H9 (cell line): ENCODE measurements around the gene SDK2. TPM values are rescaled to one million over a fixed set of nuclear protein-coding genes. Genes with fewer than 3 reads are reported as not detected.

ENCODE experiments used
- DNase-seq: peaks from one replicate; pipeline ENCODE4 v3.0.0-alpha.2; 2017
- H2AFZ ChIP-seq: one replicate; pipeline ENCODE4 v1.6.1; 2013; ENCODE audit warnings: mild to moderate bottlenecking, low read length, control low read depth, moderate library complexity
- H2AK5ac ChIP-seq: 2 replicates; pipeline ENCODE4 v1.6.1; 2013; ENCODE audit warnings: low read length, control low read depth, mixed read lengths; ENCODE audit not compliant: insufficient read length
- H2BK120ac ChIP-seq: one replicate; pipeline ENCODE4 v1.6.1; 2013; ENCODE audit warnings: low read depth, mild to moderate bottlenecking, low read length, control low read depth, inconsistent platforms; ENCODE audit not compliant: poor library complexity, severe bottlenecking
- H2BK12ac ChIP-seq: 2 replicates; pipeline ENCODE4 v1.6.1; 2013; ENCODE audit warnings: low read length, control low read depth, mixed read lengths, low read depth; ENCODE audit not compliant: insufficient read length
- H2BK15ac ChIP-seq: 2 replicates; pipeline ENCODE4 v1.6.1; 2013; ENCODE audit warnings: low read depth, low read length, control low read depth
- H2BK20ac ChIP-seq: one replicate; pipeline ENCODE4 v1.6.1; 2013; ENCODE audit warnings: low read depth, mild to moderate bottlenecking, low read length, control low read depth, inconsistent platforms; ENCODE audit not compliant: poor library complexity, severe bottlenecking
- H2BK5ac ChIP-seq: 2 replicates; pipeline ENCODE4 v1.6.1; 2013; ENCODE audit warnings: low read length, control low read depth, mixed read lengths; ENCODE audit not compliant: insufficient read length
- H3K14ac ChIP-seq: 2 replicates; pipeline ENCODE4 v1.6.1; 2013; ENCODE audit warnings: low read length, control low read depth; ENCODE audit not compliant: insufficient read depth
- H3K18ac ChIP-seq: 2 replicates; pipeline ENCODE4 v1.6.1; 2013; ENCODE audit warnings: low read depth, mild to moderate bottlenecking, mixed read lengths, low read length, control low read depth; ENCODE audit not compliant: insufficient read length
- H3K23ac ChIP-seq: 2 replicates; pipeline ENCODE4 v1.6.1; 2013; ENCODE audit warnings: low read length, control low read depth, mixed read lengths, low read depth; ENCODE audit not compliant: insufficient read length
- H3K23me2 ChIP-seq: 2 replicates; pipeline ENCODE4 v1.6.1; 2013; ENCODE audit warnings: low read depth, mild to moderate bottlenecking, mixed read lengths, low read length, control low read depth; ENCODE audit not compliant: insufficient read length, poor library complexity, severe bottlenecking
- H3K27ac ChIP-seq: 2 replicates; pipeline ENCODE4 v1.5.1; 2013; ENCODE audit warnings: low read length, control low read depth, mixed read lengths, low read depth; ENCODE audit not compliant: insufficient read length
- H3K27me3 ChIP-seq: 2 replicates; pipeline ENCODE4 v1.6.1; 2013; ENCODE audit warnings: low read length, control low read depth, inconsistent platforms; ENCODE audit not compliant: insufficient read depth
- H3K4ac ChIP-seq: 2 replicates; pipeline ENCODE4 v1.6.1; 2013; ENCODE audit warnings: low read depth, mild to moderate bottlenecking, control low read depth, inconsistent platforms, low read length, moderate library complexity
- H3K4me1 ChIP-seq: 2 replicates; pipeline ENCODE4 v1.6.1; 2013; ENCODE audit warnings: low read length, control low read depth, inconsistent platforms; ENCODE audit not compliant: insufficient read depth
- H3K4me2 ChIP-seq: 2 replicates; pipeline ENCODE4 v1.6.1; 2013; ENCODE audit warnings: low read length, control low read depth, mixed read lengths; ENCODE audit not compliant: insufficient read length, insufficient read depth
- H3K56ac ChIP-seq: 2 replicates; pipeline ENCODE4 v1.6.1; 2013; ENCODE audit warnings: low read depth, mild to moderate bottlenecking, mixed read lengths, low read length, control low read depth; ENCODE audit not compliant: insufficient read length
- H3K79me1 ChIP-seq: 2 replicates; pipeline ENCODE4 v1.6.1; 2013; ENCODE audit warnings: low read depth, mild to moderate bottlenecking, moderate library complexity, low read length, control low read depth, inconsistent platforms; ENCODE audit not compliant: insufficient read depth, poor library complexity, severe bottlenecking
- H3K79me2 ChIP-seq: 2 replicates; pipeline ENCODE4 v1.6.1; 2013; ENCODE audit warnings: low read length, control low read depth, inconsistent platforms; ENCODE audit not compliant: insufficient read depth
- H3K9ac ChIP-seq: 2 replicates; pipeline ENCODE4 v1.6.1; 2013; ENCODE audit warnings: low read length, control low read depth, mixed read lengths; ENCODE audit not compliant: insufficient read length; ENCODE audit errors: extremely low read depth
- H3K9me3 ChIP-seq: one replicate; pipeline ENCODE4 v1.6.1; 2013; ENCODE audit warnings: low read depth, low read length, inconsistent platforms; ENCODE audit not compliant: control insufficient read depth
- H3T11ph ChIP-seq: one replicate; pipeline ENCODE4 v1.6.1; 2013; ENCODE audit warnings: mild to moderate bottlenecking, low read length, control low read depth, inconsistent platforms
- H4K20me1 ChIP-seq: one replicate; pipeline ENCODE4 v1.6.1; 2013; ENCODE audit not compliant: control insufficient read depth, insufficient read length, insufficient read depth
- H4K5ac ChIP-seq: 2 replicates; pipeline ENCODE4 v1.6.1; 2013; ENCODE audit warnings: low read depth, mild to moderate bottlenecking, mixed read lengths, low read length, control low read depth; ENCODE audit not compliant: insufficient read length
- H4K8ac ChIP-seq: replicated peaks from 2 replicates; pipeline ENCODE4 v1.6.1; 2013; ENCODE audit warnings: low read length, control low read depth, mixed read lengths, low read depth; ENCODE audit not compliant: insufficient read length
- H4K91ac ChIP-seq: 2 replicates; pipeline ENCODE4 v1.6.1; 2013; ENCODE audit warnings: low read depth, mild to moderate bottlenecking, moderate library complexity, mixed read lengths, low read length, control low read depth; ENCODE audit not compliant: insufficient read length
- H3K27ac Mint-ChIP-seq, 3 experiments: 2 replicates in 2 of 3; 3 replicates in 1 of 3; pipeline ENCODE4 v1.8.0; 2020 to 2021; ENCODE audit warnings: mixed read lengths in 3 of 3, mild to moderate bottlenecking in 1 of 3, moderate library complexity in 1 of 3
- H3K27me3 Mint-ChIP-seq: 2 replicates; pipeline ENCODE4 v1.8.0; 2021; ENCODE audit warnings: low read depth, mild to moderate bottlenecking, moderate library complexity, mixed read lengths
- H3K36me3 Mint-ChIP-seq, 3 experiments: 2 replicates in 2 of 3; 3 replicates in 1 of 3; pipeline ENCODE4 v1.8.0; 2020 to 2021; ENCODE audit warnings: low read depth in 3 of 3, mixed read lengths in 3 of 3; ENCODE audit not compliant: insufficient read depth in 1 of 3
- H3K4me1 Mint-ChIP-seq, 2 experiments: 2 replicates each; pipeline ENCODE4 v1.8.0; 2020; ENCODE audit warnings: mixed read lengths in 2 of 2
- H3K4me3 Mint-ChIP-seq, 2 experiments: 2 replicates in 1 of 2; 3 replicates in 1 of 2; pipeline ENCODE4 v1.8.0; 2020 to 2021; ENCODE audit warnings: mild to moderate bottlenecking in 2 of 2, mixed read lengths in 2 of 2, moderate library complexity in 1 of 2
- H3K9me3 Mint-ChIP-seq, 2 experiments: 2 replicates in 1 of 2; 3 replicates in 1 of 2; pipeline ENCODE4 v1.8.0; 2020; ENCODE audit warnings: mild to moderate bottlenecking in 2 of 2, mixed read lengths in 2 of 2, moderate library complexity in 1 of 2
- WGBS: extraction: QIAGEN DNeasy Blood & Tissue Kit; methylation state at CpG from one replicate; pipeline ENCODE4 v1.1.7; 2013; ENCODE audit warnings: missing lambda C conversion rate, low lambda C conversion rate, mixed read lengths; ENCODE audit not compliant: insufficient read length; ENCODE audit errors: extremely low coverage; 5-methylcytosine and 5-hydroxymethylcytosine counted together
- total RNA-seq: library from RNA; stranded (reverse); gene quantifications from 2 replicates; pipeline ENCODE4 v1.2.1, GENCODE V29; 2021
- TF ChIP-seq, protein P1 (sequence below): fragments of 200-600 bp; sonication (generic); conservative IDR thresholded peaks from 3 replicates; pipeline ENCODE4 v1.8.0; 2021; ENCODE audit warnings: antibody characterized with exemption, mild to moderate bottlenecking

SDK2 gene
- total RNA-seq, 1 experiment from 2014 or later, result 9.1 TPM

DNA sequence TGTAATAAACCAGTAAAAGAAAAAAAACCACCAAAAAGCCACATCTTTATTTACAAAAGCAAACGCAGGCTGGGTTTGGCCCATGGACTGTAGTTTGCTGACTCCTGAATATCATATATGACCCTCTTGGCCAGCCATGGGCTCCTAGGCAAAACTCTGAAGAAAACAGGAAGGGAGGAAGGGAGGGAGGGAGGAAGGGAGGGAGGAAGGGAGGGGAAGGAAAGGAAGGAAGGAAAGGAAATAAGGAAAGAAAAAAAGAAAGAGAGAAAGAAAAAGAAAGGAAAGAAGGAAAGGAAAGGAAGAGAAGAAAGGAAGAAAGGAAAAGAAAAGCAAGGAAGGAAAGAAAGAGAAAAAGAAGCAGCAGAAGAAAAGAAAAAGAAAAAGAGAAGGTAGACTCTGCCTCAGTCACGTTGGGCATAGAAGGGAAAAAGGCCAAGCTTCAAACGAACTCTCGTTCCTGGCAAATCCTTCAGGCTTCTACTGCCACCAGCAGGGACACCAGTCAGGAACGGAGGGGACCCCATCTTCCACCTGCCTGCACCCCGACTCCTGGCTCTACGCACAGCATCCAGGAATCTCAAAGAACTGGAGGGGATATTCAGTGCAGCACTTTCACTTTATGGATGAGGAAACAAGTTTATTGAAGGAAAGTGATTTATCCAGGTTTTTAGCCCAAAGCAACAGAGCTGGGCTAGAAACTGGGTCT is 354.5 kb downstream of the SDK2 start:
- TF ChIP-seq, protein P1, sequence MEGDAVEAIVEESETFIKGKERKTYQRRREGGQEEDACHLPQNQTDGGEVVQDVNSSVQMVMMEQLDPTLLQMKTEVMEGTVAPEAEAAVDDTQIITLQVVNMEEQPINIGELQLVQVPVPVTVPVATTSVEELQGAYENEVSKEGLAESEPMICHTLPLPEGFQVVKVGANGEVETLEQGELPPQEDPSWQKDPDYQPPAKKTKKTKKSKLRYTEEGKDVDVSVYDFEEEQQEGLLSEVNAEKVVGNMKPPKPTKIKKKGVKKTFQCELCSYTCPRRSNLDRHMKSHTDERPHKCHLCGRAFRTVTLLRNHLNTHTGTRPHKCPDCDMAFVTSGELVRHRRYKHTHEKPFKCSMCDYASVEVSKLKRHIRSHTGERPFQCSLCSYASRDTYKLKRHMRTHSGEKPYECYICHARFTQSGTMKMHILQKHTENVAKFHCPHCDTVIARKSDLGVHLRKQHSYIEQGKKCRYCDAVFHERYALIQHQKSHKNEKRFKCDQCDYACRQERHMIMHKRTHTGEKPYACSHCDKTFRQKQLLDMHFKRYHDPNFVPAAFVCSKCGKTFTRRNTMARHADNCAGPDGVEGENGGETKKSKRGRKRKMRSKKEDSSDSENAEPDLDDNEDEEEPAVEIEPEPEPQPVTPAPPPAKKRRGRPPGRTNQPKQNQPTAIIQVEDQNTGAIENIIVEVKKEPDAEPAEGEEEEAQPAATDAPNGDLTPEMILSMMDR, result no peak
- no peaks in the 10 kb centered on the region for H3K27me3 ChIP-seq
- no peak overlapping the region for H3K56ac ChIP-seq
- no peaks in the 10 kb centered on the region for H4K20me1 ChIP-seq
- H3K4me1 ChIP-seq, result no peaks in the 10 kb centered on the region
- H4K5ac ChIP-seq, result no peak overlapping the region
- H3K27me3 Mint-ChIP-seq, result no peaks in the 10 kb centered on the region
- no peak overlapping the region for H3K4me2 ChIP-seq
- H3K14ac ChIP-seq, result no peak overlapping the region
- H3K9ac ChIP-seq, result no peak overlapping the region
- H2BK5ac ChIP-seq, result no peak overlapping the region
- DNase-seq, result no peak
- no peaks in the 10 kb centered on the region for H3K9me3 ChIP-seq
- H3K9me3 Mint-ChIP-seq, result no peaks in the 10 kb centered on the region
- H3K18ac ChIP-seq, result no peak overlapping the region
- no peak overlapping the region for H3K4ac ChIP-seq
- H3K36me3 Mint-ChIP-seq, result peaks cover 0 to 7% (median 7%) of the 10 kb centered on the region in 3 experiments; a peak in 6 of 7 replicates
- no peak overlapping the region for H2BK12ac ChIP-seq
- no peaks in the 10 kb centered on the region for H3K23me2 ChIP-seq
- H3K27ac ChIP-seq, result no peak overlapping the region
- peak overlapping the region in 2 of 3 experiments; percentile 45 to 86; a peak in 2 of 7 replicates for H3K27ac Mint-ChIP-seq
- H3K4me3 Mint-ChIP-seq, result no peak overlapping the region
- peaks cover 27 to 38% of the 10 kb centered on the region in 2 experiments for H3K4me1 Mint-ChIP-seq
- no peaks in the 10 kb centered on the region for H3K79me1 ChIP-seq
- no peak overlapping the region for H4K91ac ChIP-seq
- H2AK5ac ChIP-seq, result no peak overlapping the region
- H3T11ph ChIP-seq, result no peak overlapping the region
- no peak overlapping the region for H3K23ac ChIP-seq
- H2BK120ac ChIP-seq, result no peak overlapping the region
- no peak overlapping the region for H2BK15ac ChIP-seq
- H2AFZ ChIP-seq, result no peak overlapping the region
- no peaks in the 10 kb centered on the region for H3K79me2 ChIP-seq
- H2BK20ac ChIP-seq, result no peak overlapping the region
- H4K8ac ChIP-seq, result no peak overlapping the region
- WGBS, result no CpG with 5 or more reads among the region's 7 CpGs
